Lower leg skin (tissue), 3 donors: ENCODE measurements around the gene MCHR1.

Source experiments
- CTCF ChIP-seq, 3 donors: fragments of 450-650 bp; IDR thresholded peaks; one replicate each; pipeline ENCODE4 v1.5.1; 2016; ENCODE audit warnings: antibody characterized with exemption in 3 of 3, mild to moderate bottlenecking in 3 of 3, moderate library complexity in 2 of 3
- POLR2A ChIP-seq, 2 donors: fragments of 450-650 bp; IDR thresholded peaks; one replicate each; pipeline ENCODE4 v1.6.1; 2016 to 2017; ENCODE audit warnings: antibody characterized with exemption in 2 of 2, mild to moderate bottlenecking in 1 of 2, moderate library complexity in 1 of 2

- TF ChIP-seq CTCF (IDR thresholded peaks at IDR 0.05) (no peak), POLR2A (IDR thresholded peaks at IDR 0.05) (no peak)
These were observed 2.6 kb upstream of the MCHR1 start for GRCh38 chr22:40676644-40677043.
